GM19239 (cell line): ENCODE data around the gene INPP5A.
A peak's percentile ranks its signal among the peaks of the same experiment; 100 is the strongest.

Experiments used
- DNase-seq: peaks from one replicate; pipeline ENCODE4 v3.0.0; 2011; ENCODE audit warnings: low spot score; ENCODE audit not compliant: insufficient read length
- FAIRE-seq: peaks from 2 replicates; lab custom pipeline; 2011; peaks lifted over from hg19 to GRCh38; lab: Jason Lieb, UNC

INPP5A gene

GRCh38 chr10:132575320-132576201 lies 38.0 kb downstream of the INPP5A start:
- no peak for DNase-seq
- peak; percentile 97 for FAIRE-seq

- FAIRE-seq, result no peak
Measured at GRCh38 chr10:132576671-132577349, 39.2 kb downstream of the INPP5A start.

GRCh38 chr10:132577350-132578003 lies 39.9 kb downstream of the INPP5A start:
- DNase-seq, result no peak
- no peak for FAIRE-seq

More at GRCh38 chr10:132576671-132577349, 39.2 kb downstream of the INPP5A start:
- DNase-seq, result no peak

- DNase-seq (no peak), FAIRE-seq (no peak)
Measured at GRCh38 chr10:132578287-132578951, 40.8 kb downstream of the INPP5A start.

GRCh38 chr10:132579027-132579859 lies 41.7 kb downstream of the INPP5A start:
- no peak for FAIRE-seq
- no peak for DNase-seq

GRCh38 chr10:132580143-132580542 lies 42.6 kb downstream of the INPP5A start:
- FAIRE-seq, result peak; percentile 42
- DNase-seq, result no peak

GRCh38 chr10:132580617-132581016 lies 43.0 kb downstream of the INPP5A start:
- no peak for FAIRE-seq
- no peak for DNase-seq

- no peak for FAIRE-seq
- DNase-seq, result no peak
Measured at GRCh38 chr10:132582137-132582536, 44.5 kb downstream of the INPP5A start.

- no peak for DNase-seq
- no peak for FAIRE-seq
Measured at GRCh38 chr10:132582771-132583170, 45.2 kb downstream of the INPP5A start.

GRCh38 chr10:132583456-132583855 lies 45.9 kb downstream of the INPP5A start:
- FAIRE-seq, result no peak
- no peak for DNase-seq

- FAIRE-seq (no peak), DNase-seq (no peak)
Measured at GRCh38 chr10:132584081-132584480, 46.5 kb downstream of the INPP5A start.

- DNase-seq (no peak), FAIRE-seq (no peak)
Measured at GRCh38 chr10:132585732-132586722, 48.4 kb downstream of the INPP5A start.

- FAIRE-seq, result no peak
Measured at GRCh38 chr10:132586739-132587138, 49.2 kb downstream of the INPP5A start.

GRCh38 chr10:132587175-132587574 lies 49.6 kb downstream of the INPP5A start:
- FAIRE-seq (peak; percentile 26), DNase-seq (no peak)

More at GRCh38 chr10:132586739-132587138, 49.2 kb downstream of the INPP5A start:
- no peak for DNase-seq

GRCh38 chr10:132588301-132589013 lies 50.9 kb downstream of the INPP5A start:
- DNase-seq, result no peak
- peak; percentile 76 for FAIRE-seq

GRCh38 chr10:132589015-132589414 lies 51.4 kb downstream of the INPP5A start:
- no peak for FAIRE-seq
- DNase-seq, result no peak

GRCh38 chr10:132589681-132590080 lies 52.1 kb downstream of the INPP5A start:
- no peak for FAIRE-seq
- no peak for DNase-seq
